NT2/D1 (cell line): ENCODE measurements around the gene HLX.

Source experiments
- DNase-seq: peaks from one replicate; pipeline ENCODE4 v3.0.0-alpha.2; 2011; ENCODE audit warnings: low read depth, low spot score
- H3K27me3 ChIP-seq: 2 replicates; pipeline ENCODE4 v1.6.0; 2011; ENCODE audit warnings: mild to moderate bottlenecking; ENCODE audit not compliant: insufficient read length, insufficient read depth
- H3K36me3 ChIP-seq: 2 replicates; pipeline ENCODE4 v1.6.1; 2011; ENCODE audit warnings: mild to moderate bottlenecking, low read length, mixed read lengths; ENCODE audit not compliant: insufficient read depth, insufficient read length
- H3K4me1 ChIP-seq: 2 replicates; pipeline ENCODE4 v1.5.1; 2011; ENCODE audit not compliant: insufficient read depth, insufficient read length
- H3K4me3 ChIP-seq: 2 replicates; pipeline ENCODE4 v1.5.1; 2011; ENCODE audit warnings: low read depth; ENCODE audit not compliant: insufficient read length
- H3K9ac ChIP-seq: 2 replicates; pipeline ENCODE4 v1.6.0; 2011; ENCODE audit warnings: low read depth; ENCODE audit not compliant: insufficient read length
- H3K9me3 ChIP-seq: 2 replicates; pipeline ENCODE4 v1.5.1; 2011; ENCODE audit warnings: mild to moderate bottlenecking, low read length; ENCODE audit not compliant: insufficient read depth
- SUZ12 ChIP-seq: IDR thresholded peaks from 2 replicates; pipeline ENCODE4 v1.6.1; 2011; ENCODE audit not compliant: insufficient read length, insufficient read depth; ENCODE audit errors: extremely low read depth
- YY1 ChIP-seq: IDR thresholded peaks from 2 replicates; pipeline ENCODE4 v1.6.1; 2011; ENCODE audit not compliant: insufficient read length, insufficient read depth
- ZNF274 ChIP-seq: IDR thresholded peaks from 2 replicates; pipeline ENCODE4 v1.6.1; 2011; ENCODE audit warnings: mild to moderate bottlenecking, low read depth, low read length

The HLX gene

DNA sequence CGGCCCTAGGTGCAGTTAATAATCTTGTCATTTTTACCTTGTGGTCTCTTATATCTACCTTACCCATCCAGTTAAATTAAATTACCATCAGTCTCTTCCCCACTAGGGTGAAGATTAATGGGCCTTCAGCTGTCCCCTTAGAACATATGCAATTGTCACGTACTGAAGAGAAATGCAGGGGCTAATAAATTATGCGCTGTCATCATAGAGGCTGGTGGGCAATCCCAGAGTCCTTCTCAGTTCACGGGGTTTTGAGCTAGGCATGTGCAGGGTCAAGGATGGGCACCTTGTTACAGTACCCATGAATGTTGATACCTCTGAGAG is 35.8 kb downstream of the HLX start:
- no peaks in the 10 kb centered on the region for H3K9me3 ChIP-seq
- H3K36me3 ChIP-seq, result no peaks in the 10 kb centered on the region
- no peak overlapping the region for H3K9ac ChIP-seq
- H3K4me3 ChIP-seq, result no peak overlapping the region
- H3K27me3 ChIP-seq, result no peaks in the 10 kb centered on the region
- no peaks in the 10 kb centered on the region for H3K4me1 ChIP-seq
- no peak for DNase-seq
- TF ChIP-seq YY1, result no peak
- no peak for TF ChIP-seq SUZ12
- no peak for TF ChIP-seq ZNF274

DNA sequence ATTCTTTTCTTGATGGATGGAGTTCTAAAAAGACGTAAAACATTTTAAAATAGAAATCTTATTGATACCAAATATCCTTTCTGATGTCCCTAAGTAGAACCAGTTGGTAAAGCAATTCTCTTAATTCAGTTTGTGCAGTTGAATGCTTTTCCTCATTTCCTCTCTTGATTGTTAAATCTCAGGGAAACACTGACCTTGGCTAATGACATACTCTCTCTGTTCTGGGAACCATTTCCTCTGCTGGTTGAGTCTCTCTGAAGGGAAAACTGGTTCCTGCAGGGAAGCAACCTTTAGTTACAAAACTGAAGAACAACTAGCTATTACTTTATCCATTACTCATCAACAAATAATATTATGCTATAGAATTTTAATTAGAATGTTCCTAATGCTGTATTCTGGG is 36.7 kb downstream of the HLX start:
- H3K9ac ChIP-seq, result no peak overlapping the region

DNA sequence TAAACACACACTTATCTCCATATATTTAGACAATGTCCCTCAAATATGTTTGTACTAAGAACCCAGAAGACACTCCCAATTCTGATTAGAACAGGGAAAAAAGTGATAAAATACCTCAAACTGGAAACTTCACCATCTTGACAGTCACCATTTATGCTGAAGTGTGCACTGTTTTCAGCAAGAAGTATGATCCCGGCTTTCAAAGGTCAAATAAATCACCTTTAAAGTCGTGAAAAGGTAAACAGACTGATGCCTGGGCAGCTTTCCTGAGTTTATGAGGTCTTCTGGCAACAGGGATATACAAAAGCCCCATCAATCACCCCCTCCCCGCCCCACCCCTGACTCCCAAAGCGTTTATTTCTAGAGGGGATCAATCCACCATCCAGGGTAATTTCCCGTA is 37.9 kb downstream of the HLX start:
- H3K4me1 ChIP-seq, result no peaks in the 10 kb centered on the region
- TF ChIP-seq SUZ12 (no peak), YY1 (no peak), ZNF274 (no peak)
- H3K9me3 ChIP-seq, result no peaks in the 10 kb centered on the region
- no peak overlapping the region for H3K4me3 ChIP-seq
- no peak for DNase-seq
- H3K36me3 ChIP-seq, result no peaks in the 10 kb centered on the region
- no peak overlapping the region for H3K9ac ChIP-seq
- H3K27me3 ChIP-seq, result no peaks in the 10 kb centered on the region

More for the DNA sequence above, 36.7 kb downstream of the HLX start:
- Histone ChIP-seq H3K36me3 (no peaks in the 10 kb centered on the region), H3K4me1 (no peaks in the 10 kb centered on the region), H3K4me3 (no peak overlapping the region), H3K27me3 (no peaks in the 10 kb centered on the region), H3K9me3 (no peaks in the 10 kb centered on the region)
- no peak for DNase-seq
- TF ChIP-seq ZNF274 (no peak), YY1 (no peak), SUZ12 (no peak)

GRCh38 chr1:220917535-220918209 is 38.4 kb downstream of the HLX start:
- H3K4me3 ChIP-seq, result no peak overlapping the region
- TF ChIP-seq ZNF274, result no peak
- no peak for TF ChIP-seq YY1
- TF ChIP-seq SUZ12, result no peak
- H3K9me3 ChIP-seq, result no peaks in the 10 kb centered on the region

DNA sequence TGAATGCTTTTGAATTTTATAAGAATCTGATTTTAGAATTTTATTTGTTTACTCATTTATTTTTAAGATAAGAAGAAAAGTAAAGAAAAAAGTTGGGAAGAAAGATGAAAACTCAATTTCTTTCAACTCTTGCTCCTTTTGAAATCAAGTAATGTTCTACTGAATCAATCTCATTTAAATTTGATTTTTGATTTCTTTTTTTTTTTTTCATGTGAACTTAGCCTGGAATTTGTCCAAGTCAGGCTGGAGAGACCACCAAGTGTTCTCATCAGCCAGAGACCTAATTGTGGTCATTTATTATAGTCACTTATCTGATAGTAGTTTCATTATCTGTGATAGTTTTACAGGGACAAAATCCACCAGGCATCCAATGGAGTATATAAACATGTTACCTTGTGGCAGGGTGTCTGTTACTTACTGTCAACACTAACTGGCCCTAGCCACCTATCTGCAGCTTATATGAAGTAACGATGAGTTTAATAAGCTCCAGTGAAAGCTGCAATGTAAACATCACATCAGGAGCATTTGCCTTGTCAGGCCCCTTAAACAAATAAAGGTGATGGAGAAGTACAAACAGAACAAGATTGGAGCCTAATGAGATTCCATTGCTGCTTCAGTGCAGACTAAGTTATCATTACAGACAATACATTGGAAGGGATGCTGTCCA is 39.2 kb downstream of the HLX start:
- Histone ChIP-seq H3K36me3 (no peaks in the 10 kb centered on the region), H3K27me3 (no peaks in the 10 kb centered on the region), H3K4me1 (peaks cover 2% of the 10 kb centered on the region), H3K4me3 (no peak overlapping the region), H3K9ac (no peak overlapping the region), H3K9me3 (no peaks in the 10 kb centered on the region)
- TF ChIP-seq SUZ12 (no peak), ZNF274 (no peak), YY1 (no peak)
- DNase-seq, result no peak

More at GRCh38 chr1:220917535-220918209, 38.4 kb downstream of the HLX start:
- Histone ChIP-seq H3K36me3 (no peaks in the 10 kb centered on the region), H3K4me1 (no peaks in the 10 kb centered on the region), H3K9ac (no peak overlapping the region), H3K27me3 (no peaks in the 10 kb centered on the region)
- DNase-seq, result no peak

GRCh38 chr1:220920967-220921366 is 41.7 kb downstream of the HLX start:
- TF ChIP-seq SUZ12 (no peak), ZNF274 (no peak), YY1 (no peak)
- no peaks in the 10 kb centered on the region for H3K27me3 ChIP-seq
- no peak for DNase-seq

GRCh38 chr1:220921498-220921897 is 42.3 kb downstream of the HLX start:
- H3K4me1 ChIP-seq, result peaks cover 2% of the 10 kb centered on the region
- H3K27me3 ChIP-seq, result no peaks in the 10 kb centered on the region
- DNase-seq, result peak; percentile 13
- TF ChIP-seq SUZ12 (no peak), YY1 (no peak), ZNF274 (no peak)
- H3K9me3 ChIP-seq, result no peaks in the 10 kb centered on the region
- no peaks in the 10 kb centered on the region for H3K36me3 ChIP-seq
- no peak overlapping the region for H3K4me3 ChIP-seq
- H3K9ac ChIP-seq, result no peak overlapping the region

More at GRCh38 chr1:220920967-220921366, 41.7 kb downstream of the HLX start:
- H3K4me3 ChIP-seq, result no peak overlapping the region
- H3K4me1 ChIP-seq, result peaks cover 2% of the 10 kb centered on the region
- H3K36me3 ChIP-seq, result no peaks in the 10 kb centered on the region
- H3K9me3 ChIP-seq, result no peaks in the 10 kb centered on the region
- no peak overlapping the region for H3K9ac ChIP-seq
